Activated CD4-positive, alpha-beta T cell treated with anti-CD3 and anti-CD28 coated beads, Interleukin-2, Interleukin-4, amounts not matched to agents 100 ng/mL and 50 ng/mL, durations not matched to agents 16 hours and 8 hours (primary cell): ENCODE measurements around the gene MYO18A.

Source experiments
- DNase-seq: peaks from one replicate; pipeline ENCODE4 v3.0.0-alpha.2; 2020; ENCODE audit warnings: low spot score

The MYO18A gene

DNA sequence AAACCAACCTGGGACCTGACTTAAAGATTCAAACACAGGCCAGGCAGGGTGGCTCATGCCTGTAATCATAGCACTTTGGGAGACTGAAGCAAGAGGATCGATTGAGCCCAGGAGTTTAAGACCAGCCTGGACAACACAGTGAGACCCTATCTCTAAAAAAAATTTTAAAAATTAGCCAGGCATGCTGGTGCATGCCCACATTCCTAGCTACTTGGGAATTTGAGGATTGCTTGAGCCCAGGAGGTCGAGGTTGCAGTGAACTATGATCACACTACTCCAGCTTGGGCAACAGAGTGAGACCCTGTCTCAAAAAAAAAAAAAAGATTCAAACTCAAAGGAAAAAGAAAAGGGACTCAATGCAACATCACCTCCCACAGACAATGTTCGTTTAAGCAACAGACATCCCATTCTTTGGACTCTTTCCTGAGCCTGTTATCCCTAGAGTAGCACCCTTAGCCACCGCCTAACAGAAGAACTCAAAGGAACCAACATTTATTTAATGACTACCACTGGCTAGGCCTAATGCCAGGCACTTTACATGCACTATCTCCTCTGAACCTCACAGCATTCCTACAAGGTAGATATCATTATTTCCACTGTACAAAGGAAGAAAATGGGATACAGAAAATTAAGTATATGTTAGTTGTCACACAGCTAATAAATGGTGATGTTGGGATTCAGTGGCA lies 12.7 kb downstream of the MYO18A start:
- no peak for DNase-seq

DNA sequence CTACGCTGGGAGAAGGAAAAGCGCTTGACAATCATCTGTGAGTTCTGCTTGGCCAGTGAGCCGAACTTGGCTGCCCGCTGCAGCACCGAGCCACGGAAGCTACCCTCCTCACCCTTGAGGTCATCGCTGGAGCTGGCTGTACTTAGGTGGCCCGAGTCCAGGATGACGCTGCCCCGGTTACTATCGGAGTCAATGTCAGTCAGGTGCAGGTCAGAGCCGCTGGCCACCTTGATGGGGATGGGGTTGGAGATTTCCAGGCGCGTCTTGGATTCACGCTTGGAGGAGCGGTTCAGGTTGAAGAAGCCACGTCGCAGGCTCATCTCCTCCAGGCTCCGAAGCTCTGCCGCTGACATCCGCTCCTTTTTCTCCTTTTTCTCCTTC lies 13.7 kb downstream of the MYO18A start:
- no peak for DNase-seq

- DNase-seq = no peak
These were observed 14.2 kb downstream of the MYO18A start for GRCh38 chr17:29165800-29166506.

- no peak for DNase-seq
These were observed 14.9 kb downstream of the MYO18A start for GRCh38 chr17:29165261-29165660.

DNA sequence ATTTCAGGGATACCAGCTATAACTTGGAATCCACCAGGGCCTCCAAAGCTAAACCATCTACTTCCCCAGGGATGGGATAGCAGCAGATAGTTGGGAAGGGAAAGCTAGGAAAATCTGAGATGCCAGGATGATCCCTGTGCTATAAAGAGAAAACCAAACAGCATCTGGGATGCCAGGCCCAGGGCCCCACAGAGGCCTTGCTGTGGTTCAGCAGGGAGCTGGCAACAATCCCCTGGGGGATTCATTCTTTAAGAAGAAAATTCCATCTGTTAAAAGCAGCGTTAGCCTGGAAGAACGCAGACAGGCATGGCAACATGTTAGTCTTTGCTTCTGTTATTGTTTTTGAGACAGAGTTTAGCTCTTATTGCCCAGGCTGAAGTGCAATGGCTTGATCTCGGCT lies 16.6 kb downstream of the MYO18A start:
- DNase-seq = no peak

DNA sequence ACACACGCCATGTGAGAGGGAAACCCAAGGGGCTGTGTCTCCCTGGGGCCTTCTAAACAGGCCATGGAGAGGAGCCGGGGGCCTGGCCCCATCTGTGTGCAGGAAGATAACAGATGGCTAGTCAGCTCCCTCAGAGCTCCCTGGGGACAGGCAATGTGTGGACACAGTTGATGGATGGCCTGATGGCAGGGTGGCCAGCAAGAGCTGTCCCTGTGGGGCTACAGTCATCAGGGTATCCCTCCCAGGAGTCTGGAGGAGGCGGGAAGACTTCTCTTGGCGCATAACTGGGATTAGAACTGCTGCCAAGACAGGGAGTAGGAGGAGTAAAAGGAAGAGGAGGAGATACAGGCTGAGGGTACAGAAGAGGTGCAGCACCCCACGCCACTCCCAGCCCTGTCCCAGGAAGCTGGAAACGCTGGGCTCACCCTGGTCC lies 17.3 kb downstream of the MYO18A start:
- DNase-seq = no peak

DNA sequence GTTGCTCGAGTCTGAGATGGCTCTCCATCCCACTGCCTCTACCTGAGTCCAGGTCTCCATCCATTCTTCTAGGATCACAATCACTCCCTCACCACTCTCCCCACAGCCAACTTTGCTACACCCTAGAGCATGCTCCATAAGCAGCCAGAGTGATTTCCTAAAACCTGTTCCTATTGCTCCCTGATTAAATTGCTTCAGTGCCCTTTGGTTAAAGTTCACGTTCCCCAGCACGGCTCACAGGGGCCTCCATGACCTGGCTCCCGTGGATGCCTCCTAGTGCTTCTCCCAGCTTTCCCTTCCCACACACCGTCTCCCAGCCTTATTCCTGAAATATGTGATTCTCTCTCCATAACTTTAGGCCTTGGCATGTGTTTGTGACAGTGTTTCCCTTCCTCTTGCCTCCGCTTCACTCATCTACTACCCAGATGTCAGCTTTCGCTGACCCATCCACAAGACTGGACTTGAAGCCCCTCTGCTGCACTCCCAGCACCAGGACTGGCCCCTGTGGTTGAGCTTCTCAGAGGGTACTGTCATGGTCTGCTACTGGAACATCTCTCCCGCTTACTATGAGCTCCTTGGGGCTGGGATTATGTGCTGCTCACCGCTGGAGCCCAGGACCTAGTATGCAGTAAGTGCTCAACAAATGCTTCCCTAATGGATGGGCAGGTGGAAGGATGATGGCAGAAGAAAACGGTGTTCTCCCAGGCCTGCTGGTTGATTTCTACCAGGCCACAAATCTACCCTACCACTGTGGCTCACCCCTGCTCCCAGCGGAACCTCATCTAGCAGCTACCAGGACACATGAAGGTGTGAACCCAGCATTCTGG lies 17.9 kb downstream of the MYO18A start:
- no peak for DNase-seq

DNA sequence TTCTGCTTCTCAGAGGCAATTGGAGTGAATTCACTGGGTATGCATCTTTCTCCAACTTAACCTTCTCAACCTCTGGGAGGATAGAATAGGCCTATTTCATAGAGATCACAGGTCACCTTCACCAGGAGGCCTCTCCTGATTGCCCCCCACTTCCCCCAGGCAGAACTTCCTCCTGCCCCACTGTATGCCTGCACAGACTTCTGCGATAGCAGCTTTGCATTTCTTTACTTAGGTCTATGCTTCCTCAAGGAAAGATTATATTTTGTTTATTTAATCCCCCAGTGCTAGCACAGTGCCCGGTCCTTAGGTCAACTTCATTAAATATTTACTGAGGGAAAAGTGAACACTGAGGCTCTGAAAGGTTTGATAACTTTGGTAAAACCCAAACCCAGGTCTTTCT lies 19.9 kb downstream of the MYO18A start:
- DNase-seq = no peak

DNA sequence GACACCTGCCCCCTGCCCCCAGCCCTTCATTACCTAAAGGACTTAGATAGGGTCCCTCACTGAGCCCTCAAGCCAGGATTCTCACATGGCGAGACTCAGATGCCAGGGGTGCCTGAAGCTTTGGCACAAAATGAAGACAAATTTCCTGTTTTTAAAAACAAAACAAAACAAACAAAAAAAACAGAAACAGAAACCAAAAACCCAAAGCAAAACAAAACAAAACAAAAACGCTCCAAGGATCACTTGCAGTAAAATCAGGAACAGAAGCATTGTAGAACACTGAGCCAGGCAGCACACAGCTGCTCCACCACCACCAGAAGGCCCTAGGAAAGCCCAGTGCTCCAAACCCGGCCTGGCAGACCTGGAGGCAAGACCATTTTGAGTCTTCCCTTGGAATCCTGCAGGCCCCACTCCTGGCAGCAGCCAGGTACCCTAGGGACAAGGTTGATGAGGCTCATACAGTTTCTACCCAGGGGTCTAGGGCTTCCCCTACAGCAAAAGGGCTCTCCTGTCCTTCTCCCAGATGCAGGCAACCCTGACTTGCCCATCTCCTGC lies 20.8 kb downstream of the MYO18A start:
- no peak for DNase-seq

GRCh38 chr17:29158488-29159275 lies 21.5 kb downstream of the MYO18A start:
- DNase-seq = no peak

- DNase-seq = no peak
These were observed 22.1 kb downstream of the MYO18A start for GRCh38 chr17:29158096-29158487.

- no peak for DNase-seq
These were observed 22.9 kb downstream of the MYO18A start for GRCh38 chr17:29157310-29157709.

DNA sequence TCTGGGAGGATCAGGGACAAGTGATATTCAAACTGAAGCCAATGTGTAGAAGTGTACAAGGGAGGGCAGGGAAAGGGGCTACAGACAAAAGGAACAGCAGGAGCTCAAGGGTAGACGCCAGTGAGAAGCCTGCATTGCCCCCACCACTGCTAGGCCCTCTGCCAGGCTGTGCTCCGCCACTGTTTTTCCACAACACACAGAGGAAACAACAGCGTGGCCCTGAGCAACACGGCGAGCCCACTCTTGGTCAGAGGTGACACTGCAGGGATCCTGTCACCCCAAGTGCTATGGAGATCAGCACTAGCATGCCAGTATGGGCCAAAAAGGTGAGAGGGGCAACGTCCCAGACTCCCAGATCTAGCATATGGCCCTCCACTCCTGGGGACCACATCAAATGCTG lies 23.4 kb downstream of the MYO18A start:
- no peak for DNase-seq

- DNase-seq = no peak
These were observed 24.2 kb downstream of the MYO18A start for GRCh38 chr17:29155966-29156338.

DNA sequence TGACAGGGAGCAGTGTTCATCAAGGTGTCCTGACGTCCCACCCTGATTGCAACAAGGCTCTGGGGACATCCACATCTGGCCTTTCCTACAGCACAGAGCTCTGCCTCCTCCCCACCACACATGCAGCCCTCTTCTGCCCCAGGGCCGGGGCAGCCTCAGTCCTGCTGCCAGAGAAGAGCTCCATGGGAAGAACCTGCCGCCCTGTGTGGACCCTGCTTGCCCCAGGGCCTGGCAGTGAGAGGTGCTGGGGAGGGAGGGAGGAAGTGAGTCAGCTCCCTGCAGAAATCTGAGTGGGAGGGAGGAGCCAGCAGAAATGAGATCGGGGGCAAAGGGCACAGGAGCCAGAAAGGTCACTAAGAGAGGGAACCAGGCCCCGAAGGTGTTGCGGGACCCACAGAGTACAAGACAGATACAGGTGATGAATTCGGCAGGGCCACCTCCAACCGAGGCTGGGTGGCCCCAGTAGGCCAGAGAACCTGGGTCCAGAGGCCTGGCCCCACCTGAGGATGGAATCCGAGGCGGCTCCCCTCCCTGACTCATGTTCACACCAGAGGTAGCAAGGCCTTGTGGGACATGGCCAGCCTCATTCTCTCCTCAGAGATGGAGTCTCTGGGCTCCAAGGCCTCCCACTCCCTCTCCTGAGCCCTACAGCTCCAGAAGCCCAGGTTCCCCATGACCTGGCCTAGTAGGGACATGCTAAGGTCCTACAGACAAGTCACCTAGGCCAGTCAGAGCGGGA lies 24.8 kb downstream of the MYO18A start:
- DNase-seq = peak; percentile 81

DNA sequence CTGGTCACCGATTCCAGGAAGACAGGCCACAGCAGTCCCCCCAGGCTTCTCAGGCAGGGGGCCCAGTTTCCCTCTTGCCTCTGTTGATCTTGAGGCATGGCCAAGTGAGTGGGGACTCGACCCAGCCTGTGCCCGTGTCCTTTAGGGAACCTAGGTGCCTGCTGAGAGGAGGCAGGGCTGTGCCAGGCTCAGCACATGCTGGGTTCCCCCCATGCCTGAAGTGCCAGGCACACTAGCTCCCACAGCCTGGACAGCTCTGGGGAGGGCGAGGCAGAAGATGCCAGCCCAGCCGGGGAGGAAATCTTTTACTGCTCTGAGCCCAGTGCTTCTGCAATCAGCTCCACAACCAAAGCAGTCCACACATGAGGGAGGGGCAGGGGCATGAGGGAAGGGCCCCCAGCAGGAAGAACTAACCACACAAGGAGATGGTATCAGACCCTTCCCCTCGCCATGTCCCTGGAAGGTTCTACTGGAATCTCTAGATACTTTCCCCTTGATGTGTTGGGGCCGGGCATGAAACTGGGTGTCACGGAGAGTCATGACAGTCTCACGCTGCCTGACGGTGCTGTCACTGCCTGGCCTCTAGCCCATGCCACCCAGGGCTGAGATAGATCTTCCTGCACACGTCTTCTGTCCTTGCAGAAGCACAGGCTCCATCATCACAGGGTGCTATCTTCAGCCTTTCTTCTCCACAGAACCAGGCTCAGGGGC lies 25.5 kb downstream of the MYO18A start:
- DNase-seq = no peak

DNA sequence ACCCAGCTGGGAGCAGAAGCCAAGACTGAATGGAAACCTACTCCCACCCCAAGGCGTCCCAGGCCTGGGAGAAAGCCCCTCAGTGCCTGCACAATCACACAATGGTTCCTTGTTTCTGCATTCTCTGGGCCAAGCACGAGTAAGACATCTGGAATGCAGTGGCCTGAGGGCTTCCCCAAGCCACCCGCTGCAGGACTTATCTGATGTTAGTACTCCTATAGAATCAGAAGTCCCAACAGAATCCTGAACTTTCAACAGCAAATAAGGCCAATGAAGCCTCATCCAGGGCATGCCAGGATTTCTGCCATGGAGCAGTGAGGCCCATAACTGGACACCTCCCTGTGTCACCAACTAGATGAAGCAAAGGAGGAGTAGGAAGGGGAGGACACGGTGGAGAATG lies 28.6 kb downstream of the MYO18A start:
- no peak for DNase-seq

DNA sequence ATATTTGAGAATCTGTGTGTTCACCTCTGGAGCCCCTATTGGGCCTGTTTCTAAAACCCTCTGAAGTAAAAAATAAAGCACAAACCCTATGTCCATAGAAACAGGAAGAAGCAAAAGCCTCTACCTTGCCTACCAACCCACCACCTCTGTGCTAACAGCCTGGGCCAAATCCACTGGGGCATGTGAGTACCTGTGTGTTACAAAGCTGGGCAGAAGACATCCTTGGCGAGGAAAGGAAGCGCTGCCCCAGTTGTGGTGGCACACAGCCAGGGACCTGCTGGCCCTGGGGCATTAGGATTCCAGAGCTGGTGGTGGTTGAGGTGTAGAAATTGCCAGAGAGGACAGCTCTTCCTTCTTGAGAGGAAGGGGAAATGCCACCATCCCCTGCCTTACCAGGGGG lies 30.0 kb downstream of the MYO18A start:
- DNase-seq = no peak

GRCh38 chr17:29149431-29150064 lies 30.6 kb downstream of the MYO18A start:
- no peak for DNase-seq

DNA sequence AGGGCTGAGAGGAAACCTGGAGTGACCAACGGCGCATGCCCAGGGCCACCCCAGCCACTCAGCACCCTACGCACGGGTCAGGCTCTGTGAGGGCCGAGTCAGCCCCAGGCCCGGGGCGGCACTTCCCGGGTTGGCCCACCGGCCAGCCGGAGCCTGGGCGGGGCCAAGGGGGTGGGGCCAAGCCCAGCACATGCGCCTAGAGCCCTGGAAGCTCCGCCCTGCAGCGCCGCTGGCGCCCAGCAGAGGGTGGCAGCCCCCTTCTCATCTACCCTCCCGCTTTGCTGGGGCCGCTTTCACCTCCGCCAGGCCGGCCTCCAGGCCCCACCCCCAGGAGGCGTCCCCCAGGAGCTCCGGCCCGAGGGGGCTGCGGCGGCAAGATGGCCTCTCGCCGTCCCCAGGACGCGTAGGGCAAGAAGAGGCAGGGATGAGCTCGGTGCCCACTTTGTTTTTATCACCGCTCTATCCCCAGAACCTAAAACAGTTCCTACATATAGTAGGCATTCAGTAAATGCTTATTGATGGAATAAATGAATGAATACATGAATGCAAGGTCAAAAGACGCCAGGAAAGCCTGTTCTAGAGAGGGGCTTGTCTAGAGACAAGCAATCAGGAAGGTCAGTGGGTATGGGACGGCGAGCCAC lies 31.3 kb downstream of the MYO18A start:
- peak; percentile 94 for DNase-seq
